ENCODE results near the gene MATN4.
A peak's percentile ranks its signal among the peaks of the same experiment; 100 is the strongest.

MATN4 gene

DNA sequence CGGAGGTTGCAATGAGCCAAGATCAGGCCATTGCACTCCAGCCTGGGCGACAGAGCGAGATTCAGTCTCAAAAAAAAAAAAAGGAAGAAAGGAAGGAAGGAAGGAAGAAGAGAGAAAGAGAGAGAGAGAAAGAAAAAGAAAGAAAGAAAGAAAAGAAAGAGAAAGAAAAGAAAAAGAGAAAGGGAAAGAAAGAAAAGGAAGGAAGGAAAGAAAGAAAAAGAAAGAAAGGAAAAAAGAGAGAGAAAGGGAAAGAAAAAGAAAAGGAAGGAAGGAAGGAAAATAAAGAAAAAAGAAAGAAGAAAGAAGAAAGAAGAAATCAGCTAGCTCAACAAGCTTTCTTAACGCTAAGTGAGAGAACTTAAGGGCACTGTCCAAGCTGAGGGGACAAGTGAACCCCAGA lies 7.6 kb upstream of the MATN4 start:
- no peak for DNase-seq (ENCODE audit: low spot score)

DNA sequence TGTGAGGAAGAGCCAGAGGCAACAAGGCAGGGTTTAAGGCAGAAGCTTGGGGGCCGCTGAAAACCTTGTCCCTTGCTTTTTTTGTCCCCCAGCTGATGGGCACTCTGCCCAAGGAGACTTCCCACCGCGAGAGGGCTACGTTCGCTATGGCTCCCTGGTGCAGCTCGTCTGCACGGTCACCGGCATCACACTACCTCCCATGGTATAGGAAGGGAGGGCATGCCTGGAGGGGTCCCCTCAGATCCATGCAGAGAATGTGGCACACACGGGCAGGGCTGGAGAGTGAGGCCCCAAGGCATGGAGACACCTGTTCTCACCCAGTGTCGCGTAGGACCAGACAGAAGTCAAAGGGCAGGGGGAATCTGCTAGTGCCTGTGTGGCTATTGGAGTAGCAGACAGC lies 5.8 kb upstream of the MATN4 start:
- DNase-seq (ENCODE audit: low spot score) = no peak

DNA sequence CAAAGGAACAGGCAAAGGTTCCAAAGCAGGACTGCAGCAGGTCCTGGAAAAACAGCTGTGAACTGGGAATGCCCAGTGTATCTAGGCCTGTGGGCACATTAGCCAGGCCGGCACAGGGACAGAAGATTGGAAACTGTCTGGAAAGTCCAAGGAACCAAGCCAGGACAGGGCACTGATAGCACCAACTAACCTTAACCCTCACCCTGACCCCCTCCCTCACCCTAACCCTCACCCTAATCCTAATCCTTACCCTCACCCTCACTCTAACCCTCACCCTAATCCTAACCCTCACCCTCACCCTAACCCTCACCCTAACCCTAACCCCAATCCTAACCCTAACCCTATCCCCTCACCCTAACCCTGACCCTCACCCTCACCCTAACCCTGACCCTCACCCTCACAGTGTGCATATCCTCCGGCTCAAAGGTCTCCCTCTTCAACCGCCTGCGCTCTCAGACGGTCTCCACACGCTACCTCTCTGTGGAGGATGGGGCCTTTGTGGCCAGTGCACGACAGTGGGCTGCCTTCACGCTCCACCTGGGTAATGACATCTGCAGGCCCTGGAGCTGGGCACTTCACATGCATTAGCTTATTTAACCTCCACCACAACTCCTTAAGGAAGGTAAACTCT lies 5.1 kb upstream of the MATN4 start:
- no peak for DNase-seq (ENCODE audit: low spot score)

DNA sequence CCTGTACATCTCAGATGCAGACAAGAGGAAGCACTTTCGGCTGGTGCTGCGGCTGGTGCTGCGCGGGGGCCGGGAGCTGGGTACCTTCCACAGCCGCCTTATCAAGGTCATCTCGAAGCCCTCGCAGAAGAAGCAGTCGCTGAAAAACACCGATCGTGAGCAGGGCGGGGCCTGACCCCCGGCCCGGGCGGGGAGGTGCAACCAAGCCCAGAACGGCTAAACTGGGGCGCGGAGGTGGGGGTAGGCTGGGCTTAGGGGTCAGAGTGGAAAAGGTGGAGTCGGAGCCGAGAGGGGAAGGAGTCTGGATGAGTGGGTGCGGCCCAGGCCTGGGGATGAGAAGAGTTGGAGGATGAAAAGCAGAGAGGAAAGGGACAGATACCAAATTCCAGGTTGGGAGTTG lies 4.1 kb upstream of the MATN4 start:
- DNase-seq (ENCODE audit: low spot score) = no peak

DNA sequence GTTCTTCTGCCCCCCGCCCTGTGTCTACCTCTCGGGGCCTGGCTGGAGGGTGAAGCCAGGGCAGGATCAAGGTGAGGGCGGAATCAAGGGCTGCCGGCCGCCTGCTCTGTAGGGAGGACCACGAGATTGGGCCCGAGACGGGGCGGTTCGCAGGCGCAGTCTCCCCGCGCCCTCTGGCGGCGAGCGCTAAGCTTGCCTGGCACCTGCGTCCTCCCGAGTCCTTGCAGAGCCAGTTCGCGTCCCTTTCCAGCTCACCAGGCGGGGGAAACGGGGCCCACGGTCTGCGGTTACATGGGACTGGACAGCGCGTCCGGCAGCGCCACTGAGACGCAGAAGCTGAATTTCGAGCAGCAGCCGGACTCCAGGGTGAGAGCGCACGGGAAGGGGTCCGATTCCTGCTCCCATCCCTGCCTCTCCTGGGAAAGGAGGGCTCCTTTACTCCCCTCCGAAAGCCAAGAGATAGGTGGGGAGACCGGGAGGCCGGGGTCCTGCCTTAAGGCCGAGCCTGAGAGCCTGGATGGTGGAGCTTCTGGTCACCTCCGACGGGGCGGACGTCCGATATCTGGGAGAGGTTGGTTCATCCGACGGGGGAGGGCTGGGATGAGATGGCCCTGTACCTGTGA lies 3.6 kb upstream of the MATN4 start:
- DNase-seq (ENCODE audit: low spot score) = peak; percentile 51

DNA sequence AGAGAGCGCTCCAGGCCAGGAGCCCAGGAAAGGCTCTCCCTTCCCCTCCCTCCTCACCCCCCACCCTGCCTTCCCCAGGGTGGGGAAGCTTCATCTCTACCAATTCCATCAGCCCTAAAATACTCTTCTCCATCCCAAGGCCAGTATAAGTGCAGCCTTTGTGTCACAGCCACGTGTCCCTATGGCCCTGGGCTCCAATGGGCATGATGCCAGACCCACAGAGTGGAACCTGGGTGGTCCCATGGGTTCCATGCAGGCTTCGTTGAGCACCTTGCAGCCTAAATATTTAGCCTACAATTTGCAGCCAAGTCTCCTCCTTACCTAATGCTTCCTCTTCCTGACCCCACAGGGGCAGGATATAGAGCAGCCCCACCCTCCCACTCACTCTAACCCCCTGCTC lies 976 bp upstream of the MATN4 start:
- no peak for DNase-seq (ENCODE audit: low spot score)

DNA sequence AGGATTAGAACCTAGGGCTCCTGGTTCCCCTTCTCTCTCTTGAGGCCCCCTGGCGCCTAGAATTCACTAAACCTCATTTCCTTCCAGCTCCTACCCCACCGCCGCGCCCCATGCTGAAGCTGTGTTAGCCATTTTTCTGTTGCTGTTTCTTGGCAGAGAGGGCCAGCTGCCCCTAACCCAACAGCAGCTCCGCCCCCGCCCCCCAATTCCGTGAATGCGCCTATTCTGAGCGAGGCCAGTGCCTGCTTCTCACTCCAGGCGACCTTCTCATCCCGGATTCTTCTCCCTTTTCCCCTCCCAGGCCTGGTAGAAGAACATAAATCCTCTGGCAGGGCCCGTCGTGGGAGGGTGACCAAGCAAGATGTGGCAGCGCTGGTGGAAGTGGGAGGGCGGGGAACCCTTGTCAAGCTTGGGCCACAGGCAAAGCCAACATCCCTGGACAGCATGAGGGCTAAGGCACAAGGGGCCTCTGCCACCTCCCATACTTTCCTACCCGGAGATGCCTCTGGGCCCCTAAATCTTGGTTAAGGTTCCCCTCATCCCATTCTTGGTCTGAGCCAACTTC lies 941 bp downstream of the MATN4 start:
- no peak for DNase-seq (ENCODE audit: low spot score)

DNA sequence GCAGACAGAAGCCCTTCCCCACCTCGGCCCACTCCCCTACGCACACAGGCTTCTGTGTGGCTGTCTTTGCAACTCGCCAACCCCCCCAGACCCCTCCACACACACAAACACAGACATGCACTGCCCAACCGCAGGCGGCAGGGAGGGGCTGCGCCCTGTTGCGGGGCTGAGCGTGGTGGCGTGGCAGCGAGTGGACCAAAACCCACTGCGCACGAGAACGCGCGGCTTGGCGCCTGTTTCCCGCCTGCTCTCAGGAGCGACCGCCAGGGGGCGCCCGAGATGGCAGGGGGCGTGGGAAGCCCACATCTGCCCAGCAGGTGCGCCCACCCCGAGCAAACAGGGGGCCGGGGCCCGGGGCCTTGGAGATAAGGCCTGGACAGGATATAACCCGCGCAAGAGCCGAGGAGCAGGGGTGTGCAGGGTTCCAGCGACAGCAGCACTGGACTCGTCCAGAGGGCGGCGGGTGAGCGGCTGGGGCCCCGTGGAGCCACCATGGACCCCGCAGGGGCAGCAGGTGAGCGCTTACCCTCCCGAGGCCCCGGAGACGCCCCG lies 1.6 kb downstream of the MATN4 start, which contains the start of gene RBPJL:
RBPJL (plus strand) TSS at position 410 of the 552 bp plus-strand sequence; CDS start at position 493, 83 bp downstream.
- no peak for DNase-seq (ENCODE audit: low spot score)

DNA sequence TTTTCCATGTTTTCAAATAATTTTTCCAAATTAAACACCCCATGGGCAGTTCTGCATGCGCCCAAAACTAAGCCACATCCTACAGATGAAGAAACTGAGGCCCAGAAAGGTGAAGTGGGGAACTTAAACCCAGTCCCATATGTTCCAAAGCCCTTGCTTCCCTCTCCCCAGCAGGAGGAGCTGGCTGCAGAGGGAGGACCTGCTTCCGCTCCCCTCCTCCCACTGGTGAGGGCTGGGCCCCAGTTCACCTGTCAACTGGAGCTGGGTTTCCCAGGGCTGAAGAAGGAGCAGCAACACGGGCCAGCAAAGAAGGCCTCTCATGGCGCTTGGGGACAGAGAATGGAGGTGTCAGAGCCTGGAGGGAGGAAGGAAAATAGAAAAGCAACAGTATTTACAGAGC lies 2.8 kb downstream of the MATN4 start:
- no peak for DNase-seq (ENCODE audit: low spot score)

DNA sequence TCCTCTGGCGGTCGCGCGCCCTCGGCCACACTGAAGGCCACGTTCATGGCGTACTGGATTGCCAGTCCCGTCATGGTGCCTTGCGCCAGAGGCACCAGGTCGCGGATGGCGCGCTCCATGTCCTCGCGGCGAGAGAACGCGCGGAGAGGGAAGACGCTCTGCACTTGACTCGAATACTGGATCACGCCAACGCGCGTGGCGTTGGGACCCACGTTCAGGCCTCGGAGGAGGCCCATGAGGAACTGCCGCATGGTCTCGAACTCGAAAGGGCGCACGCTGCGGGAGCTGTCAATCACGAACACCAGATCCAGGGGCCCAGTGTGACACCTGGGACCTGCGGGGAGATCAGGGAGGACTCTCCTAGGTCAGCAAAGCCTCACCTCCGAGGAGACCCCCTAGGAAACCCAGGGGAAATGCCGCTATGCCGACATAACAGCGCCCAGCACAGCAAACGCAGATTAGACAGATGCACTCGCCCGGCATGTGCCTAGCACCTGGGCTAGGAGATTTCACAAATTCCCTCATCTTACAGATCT lies 3.6 kb downstream of the MATN4 start:
- no peak for DNase-seq (ENCODE audit: low spot score)

DNA sequence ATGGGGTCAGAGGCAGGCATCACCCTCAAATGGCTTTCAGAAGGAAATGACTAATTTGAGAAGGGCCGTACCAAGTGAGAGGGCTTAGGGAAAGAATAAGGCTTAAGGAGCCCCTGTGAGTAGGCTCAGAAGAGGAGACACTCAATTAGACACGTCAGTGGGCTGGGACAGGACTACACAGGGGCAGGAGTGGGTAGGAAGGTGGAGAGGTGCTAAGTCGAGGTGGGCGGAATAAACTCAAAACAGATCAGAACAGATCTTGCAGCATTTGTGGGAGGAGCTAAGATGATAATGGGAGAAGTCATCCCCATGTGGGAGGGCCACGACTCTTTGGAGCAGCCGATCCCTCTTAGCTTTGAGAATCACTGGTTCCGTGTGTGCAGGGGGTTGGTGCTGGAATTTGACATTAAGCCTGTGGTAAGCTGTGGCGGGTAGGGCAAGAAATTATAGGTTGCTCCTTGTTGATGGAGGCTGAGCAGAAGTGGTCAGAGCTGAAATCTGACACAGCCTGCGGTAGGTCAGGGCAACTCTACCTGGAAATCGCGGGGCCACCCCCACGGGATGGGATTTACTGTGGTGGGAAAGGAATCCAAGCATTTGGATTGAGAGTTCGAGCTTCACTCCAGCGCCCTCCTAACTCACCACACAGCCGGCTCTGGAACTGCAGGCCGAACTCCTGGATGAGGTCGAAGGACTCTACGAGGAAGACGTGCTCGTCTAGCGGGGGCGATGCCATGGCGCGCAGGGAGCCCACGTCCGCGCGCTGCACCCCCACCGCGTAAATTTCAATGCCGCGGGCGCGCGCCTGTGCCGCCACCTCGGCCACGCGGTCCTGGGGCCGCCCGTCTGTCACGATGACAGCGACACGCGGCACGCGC lies 4.3 kb downstream of the MATN4 start:
- DNase-seq (ENCODE audit: low spot score) = no peak

DNA sequence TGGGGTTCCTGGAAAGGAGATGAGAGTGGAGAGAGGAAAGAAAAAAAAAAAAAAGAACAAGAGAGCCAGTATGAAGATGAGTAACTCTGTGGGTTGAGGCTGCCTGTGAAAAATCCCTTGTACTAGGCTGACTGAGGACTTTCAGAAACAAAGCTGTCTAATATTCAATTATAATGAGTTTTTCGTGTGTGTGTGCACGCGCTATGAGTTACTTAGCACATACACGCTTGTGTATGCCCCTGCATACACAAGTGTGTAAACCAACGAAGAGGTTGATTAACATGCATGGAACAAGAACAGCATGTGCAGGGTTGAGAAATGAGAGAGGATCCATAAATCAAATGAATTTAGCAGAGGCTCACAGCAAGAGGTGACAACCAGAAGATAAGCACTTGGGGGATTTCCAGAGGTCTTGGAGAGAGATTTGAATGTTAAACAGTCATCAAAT lies 6.3 kb downstream of the MATN4 start:
- DNase-seq (ENCODE audit: low spot score) = no peak

DNA sequence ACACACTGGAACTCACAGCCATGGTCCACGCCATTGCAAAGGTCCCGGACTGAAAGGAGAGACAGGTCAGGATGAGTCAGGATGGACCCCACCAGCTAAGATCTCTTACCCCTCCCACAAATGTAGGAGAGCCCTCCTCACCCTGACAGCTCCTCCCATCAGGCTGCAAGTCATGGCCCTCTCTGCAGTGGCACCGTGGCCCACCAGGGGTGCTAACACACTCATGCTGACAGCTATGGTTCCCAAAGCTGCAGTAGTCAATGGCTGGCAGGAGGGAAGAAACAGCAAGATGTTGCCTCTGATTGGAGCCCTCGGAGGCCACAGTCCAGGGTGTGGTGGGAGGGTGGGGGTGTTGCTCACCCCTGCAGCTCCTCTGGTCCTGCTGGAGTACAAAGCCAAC lies 7.1 kb downstream of the MATN4 start:
- peak; percentile 42 for DNase-seq (ENCODE audit: low spot score)

DNA sequence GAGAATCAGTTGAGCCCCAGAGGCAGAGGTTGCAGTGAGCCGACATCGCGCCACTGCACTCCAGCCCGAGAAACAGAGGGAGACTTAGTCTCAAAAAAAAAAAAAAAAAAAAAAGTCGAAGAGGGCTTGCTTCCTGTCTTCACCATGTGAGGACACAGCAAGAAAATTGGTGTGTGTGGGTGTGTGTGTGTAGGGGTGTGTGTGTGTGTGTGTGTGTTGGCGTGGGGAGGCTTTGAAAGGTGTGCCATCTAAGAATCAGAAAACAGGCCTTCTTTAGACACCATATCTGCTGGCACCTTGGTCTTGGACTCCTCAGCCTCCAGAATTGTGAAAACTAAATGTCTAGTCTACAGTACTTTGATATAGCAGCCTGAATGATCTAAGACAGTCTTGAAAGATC lies 8.3 kb downstream of the MATN4 start:
- DNase-seq (ENCODE audit: low spot score) = no peak

DNA sequence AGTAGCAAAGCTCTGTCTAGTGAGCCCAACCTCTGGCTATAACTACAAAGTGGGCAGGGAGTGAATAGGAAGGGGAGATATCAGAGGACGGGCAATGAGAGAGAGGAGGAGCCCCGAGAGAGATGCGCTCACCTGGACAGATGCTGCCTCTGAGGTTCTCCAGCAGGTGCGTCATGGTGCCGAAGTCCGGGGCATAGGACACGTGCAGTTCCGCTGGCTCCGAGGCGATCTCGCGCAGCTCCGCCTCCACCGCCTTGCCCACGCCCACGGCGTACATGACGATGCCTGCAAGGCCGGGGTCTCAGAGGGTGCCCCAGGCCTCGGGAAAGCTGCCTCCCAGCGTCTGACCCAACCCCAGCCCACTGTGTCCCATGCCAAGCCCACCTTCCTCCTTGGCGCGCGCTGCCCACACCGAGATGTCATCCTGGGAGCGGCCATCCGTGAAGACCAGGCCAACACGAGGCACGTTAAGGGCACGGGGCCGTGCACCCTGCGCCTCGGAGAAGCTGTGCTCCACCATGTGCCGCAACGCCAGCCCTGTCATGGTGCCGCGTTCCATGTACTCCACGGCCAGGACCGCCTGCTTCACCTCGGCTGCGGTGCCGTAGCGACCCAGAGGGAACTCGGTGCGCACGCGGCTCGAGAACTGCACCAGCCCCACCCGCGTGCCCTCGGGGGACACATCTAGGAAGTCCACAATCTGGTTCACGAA lies 10.2 kb downstream of the MATN4 start:
- no peak for DNase-seq (ENCODE audit: low spot score)

DNA sequence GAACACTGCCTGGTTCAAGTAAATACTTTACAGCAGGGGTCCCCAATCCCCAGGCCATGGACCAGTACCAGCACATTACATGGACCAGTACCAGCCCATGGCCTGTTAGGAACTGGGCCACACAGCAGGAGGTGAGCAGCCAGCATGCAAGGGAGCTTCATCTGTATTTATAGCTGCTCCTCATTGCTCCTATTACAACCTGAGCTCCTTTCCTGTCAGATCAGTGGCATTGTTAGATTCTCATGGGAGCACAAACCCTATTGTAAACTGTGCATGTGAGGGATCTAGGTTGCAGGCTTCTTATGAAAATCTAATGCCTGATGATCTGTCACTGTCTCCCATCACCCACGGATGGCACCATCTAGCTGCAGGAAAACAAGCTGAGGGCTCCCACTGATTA lies 13.4 kb downstream of the MATN4 start:
- no peak for DNase-seq (ENCODE audit: low spot score)

DNA sequence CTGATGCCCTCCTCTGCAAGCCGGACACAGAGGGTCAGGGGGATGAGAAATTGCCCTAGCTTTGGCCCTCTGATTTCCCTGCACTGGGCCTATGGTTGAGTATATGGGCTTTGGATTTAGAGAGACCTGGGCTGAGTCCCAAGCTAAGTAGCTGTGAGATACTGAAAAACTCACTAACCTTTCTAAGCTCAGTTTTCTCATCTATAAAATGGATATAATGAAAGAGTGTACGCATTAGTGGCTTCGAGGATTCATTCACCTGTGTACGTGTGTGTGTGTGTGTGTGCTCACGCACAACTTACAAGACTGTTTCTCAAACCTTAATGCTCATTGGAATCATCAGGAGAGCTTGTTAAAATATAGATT lies 14.1 kb downstream of the MATN4 start:
- no peak for DNase-seq (ENCODE audit: low spot score)

DNA sequence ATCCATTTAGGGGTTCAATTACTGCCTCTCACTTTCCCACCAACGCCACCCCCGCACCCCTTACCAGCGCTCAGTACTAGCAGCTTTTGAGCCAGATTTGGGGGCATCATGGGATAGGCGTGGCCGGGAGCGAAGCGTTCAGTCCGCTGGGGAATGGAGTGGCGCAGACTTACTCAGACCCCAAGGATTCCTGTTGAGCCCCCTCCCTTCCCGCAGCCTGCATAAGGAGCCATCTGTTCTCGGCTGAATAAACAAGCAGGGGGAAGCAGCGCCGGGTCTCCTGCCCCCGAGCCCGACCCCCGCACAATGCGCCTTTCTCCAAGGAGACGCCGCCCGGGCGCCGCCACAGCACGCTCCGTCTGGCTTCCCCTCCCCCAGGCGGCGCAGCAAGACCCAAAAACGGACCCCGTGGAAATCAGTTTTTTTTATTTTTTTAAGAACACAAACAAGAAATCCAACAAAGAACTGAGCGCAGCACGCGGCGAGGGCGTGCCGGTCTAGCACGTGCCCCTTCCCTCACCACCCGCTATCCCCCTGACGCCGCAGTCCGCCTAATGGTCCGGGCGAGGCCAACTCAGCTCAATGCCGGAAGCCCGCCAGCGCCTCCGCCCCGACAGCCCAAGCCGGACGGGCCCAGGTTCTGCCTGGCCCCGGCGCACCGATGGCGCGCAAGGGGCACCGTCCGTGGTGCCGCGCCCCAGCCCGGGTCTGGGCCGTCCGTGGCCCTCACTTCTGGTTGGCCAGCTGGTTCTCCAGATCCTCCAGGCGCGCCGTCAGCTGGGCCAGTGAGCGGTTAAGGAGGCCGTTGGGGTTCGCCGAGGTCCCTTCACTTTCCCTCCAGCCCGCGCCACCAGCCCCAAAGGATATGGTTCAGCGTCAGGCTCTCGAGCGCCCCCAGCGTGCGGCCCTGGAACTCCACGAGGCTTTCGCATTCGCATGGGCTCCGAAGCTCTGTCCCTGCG lies 14.8 kb downstream of the MATN4 start:
- peak; percentile 77 for DNase-seq (ENCODE audit: low spot score)

DNA sequence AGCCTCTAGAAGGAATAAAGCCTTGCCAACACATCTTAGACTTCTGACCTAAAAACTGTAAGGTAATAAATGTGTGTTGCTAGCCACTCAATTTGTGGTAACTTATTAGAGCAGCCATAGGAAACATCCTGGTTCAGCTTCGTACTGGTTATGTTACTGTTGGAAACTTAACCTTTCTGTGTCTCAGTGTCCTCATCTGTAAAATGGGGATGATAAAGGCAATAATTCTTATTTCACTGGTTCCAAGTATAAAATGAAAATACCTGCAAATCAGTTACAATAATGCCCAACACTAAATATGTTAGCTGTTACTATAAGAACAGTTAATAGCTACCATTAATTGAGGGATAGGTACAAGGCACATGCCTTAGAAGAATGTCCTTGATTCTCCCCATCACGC lies 15.8 kb downstream of the MATN4 start:
- DNase-seq (ENCODE audit: low spot score) = no peak

DNA sequence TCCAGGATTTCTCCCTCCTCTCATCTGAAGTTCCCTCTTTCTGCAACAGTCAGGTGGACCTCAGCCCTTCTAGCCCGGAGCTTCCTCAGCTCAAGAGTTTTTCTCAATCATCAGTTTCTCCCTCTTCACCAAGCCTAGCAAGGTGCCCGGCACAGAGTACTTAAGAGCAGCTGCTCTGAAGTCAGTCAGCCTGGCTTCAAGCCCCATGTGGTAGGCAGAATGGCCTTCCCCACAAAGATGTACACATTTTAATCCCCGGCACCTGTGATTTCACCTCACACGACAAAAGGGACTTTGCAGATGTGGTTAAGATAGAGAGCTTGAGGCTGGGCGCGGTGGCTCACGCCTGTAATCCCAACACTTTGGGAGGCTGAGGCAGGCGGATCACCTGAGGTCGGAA lies 16.6 kb downstream of the MATN4 start:
- DNase-seq (ENCODE audit: low spot score) = no peak
